ENCODE results near the gene CDHR3. TPM values are rescaled to one million over a fixed set of nuclear protein-coding genes. Genes with fewer than 3 reads are reported as not detected.

The CDHR3 gene
- total RNA-seq, 1 experiment from 2014 or later: 3.3 TPM

- H2AFZ ChIP-seq (ENCODE audit: low read length): no peak overlapping the region
- H3K4me3 Mint-ChIP-seq: no peak overlapping the region
- H3T11ph ChIP-seq (ENCODE audit: low read length): no peak overlapping the region
- no peaks in the 10 kb centered on the region for H3K79me2 ChIP-seq (ENCODE audit: insufficient read depth, low read length)
- H3K79me1 ChIP-seq (ENCODE audit: insufficient read depth, low read depth, low read length, poor library complexity, severe bottlenecking): no peaks in the 10 kb centered on the region
- no peak overlapping the region for H3K4me2 ChIP-seq (ENCODE audit: insufficient read depth, insufficient read length, low read length)
- no peak overlapping the region for H3K4ac ChIP-seq (ENCODE audit: low read depth, low read length)
- H3K9me3 Mint-ChIP-seq: no peaks in the 10 kb centered on the region
- no peaks in the 10 kb centered on the region for H3K9me3 ChIP-seq (ENCODE audit: control insufficient read depth, low read depth, low read length)
- H2BK20ac ChIP-seq (ENCODE audit: low read depth, low read length, poor library complexity, severe bottlenecking): no peak overlapping the region
- 0 out of 7 replicates have a peak, but pooled peaks cover 0 to 1% (median 0%) of the 10 kb centered on the region in 3 experiments for H3K36me3 Mint-ChIP-seq (ENCODE audit: insufficient read depth in 1 of 3, low read depth in 3 of 3)
- H2BK12ac ChIP-seq (ENCODE audit: insufficient read length, low read depth, low read length): no peak overlapping the region
- no peak overlapping the region for H4K5ac ChIP-seq (ENCODE audit: insufficient read length, low read depth, low read length)
- no peak overlapping the region for H4K91ac ChIP-seq (ENCODE audit: insufficient read length, low read depth, low read length)
- H3K23ac ChIP-seq (ENCODE audit: insufficient read length, low read depth, low read length): no peak overlapping the region
- H3K23me2 ChIP-seq (ENCODE audit: insufficient read length, low read depth, low read length, poor library complexity, severe bottlenecking): no peaks in the 10 kb centered on the region
- no peak overlapping the region for H3K27ac ChIP-seq (ENCODE audit: insufficient read length, low read depth, low read length)
- no peaks in the 10 kb centered on the region for H3K27me3 ChIP-seq (ENCODE audit: insufficient read depth, low read length)
- no peak overlapping the region for H3K14ac ChIP-seq (ENCODE audit: insufficient read depth, low read length)
- no peak overlapping the region for H2AK5ac ChIP-seq (ENCODE audit: insufficient read length, low read length)
- no peak for TF ChIP-seq CTCF (conservative IDR thresholded peaks at IDR 0.05)
- peaks cover 11 to 16% of the 10 kb centered on the region in 2 experiments for H3K4me1 Mint-ChIP-seq
- H2BK120ac ChIP-seq (ENCODE audit: low read depth, low read length, poor library complexity, severe bottlenecking): no peak overlapping the region
- H4K20me1 ChIP-seq (ENCODE audit: control insufficient read depth, insufficient read depth, insufficient read length): no peaks in the 10 kb centered on the region
- no CpG with 5 or more reads among the region's 6 CpGs for WGBS (ENCODE audit: extremely low coverage, insufficient read length, low lambda C conversion rate)
- H3K9ac ChIP-seq (ENCODE audit: extremely low read depth, insufficient read length, low read length): no peak overlapping the region
- no peak overlapping the region for H2BK5ac ChIP-seq (ENCODE audit: insufficient read length, low read length)
- no peak overlapping the region for H2BK15ac ChIP-seq (ENCODE audit: low read depth, low read length)
- DNase-seq: no peak
- H3K56ac ChIP-seq (ENCODE audit: insufficient read length, low read depth, low read length): no peak overlapping the region
- H3K4me1 ChIP-seq (ENCODE audit: insufficient read depth, low read length): peaks cover 5% of the 10 kb centered on the region; the same call in 1 of the 2 replicates
- H3K27ac Mint-ChIP-seq: no peak overlapping the region
- H4K8ac ChIP-seq (replicated peaks; ENCODE audit: insufficient read length, low read depth, low read length): no peak overlapping the region
- peaks cover 9% of the 10 kb centered on the region for H3K27me3 Mint-ChIP-seq (ENCODE audit: low read depth)
- H3K18ac ChIP-seq (ENCODE audit: insufficient read length, low read depth, low read length): no peak overlapping the region
Observed at GRCh38 chr7:106036004-106036403, 72.9 kb downstream of the CDHR3 start.

All from H9 (cell line).